ENCODE data around the gene PTGES2. TPM values are rescaled to one million over a fixed set of nuclear protein-coding genes. Genes with fewer than 3 reads are reported as not detected.
A peak's percentile ranks its signal among the peaks of the same experiment; 100 is the strongest.

The PTGES2 gene
- total and polyA plus RNA-seq, 9 of the 15 experiments (the other 6 are each of a cell fraction or from before 2014, with no cell fraction given): 2.4 to 196 (median 90.1) TPM

GRCh38 chr9:128094166-128094949 is 33.2 kb downstream of the PTGES2 start:
- BruUV-seq (replicated peaks): TSS peak; percentile 33
- Histone ChIP-seq H2AFZ (ENCODE audit: low read depth, low read length) (no peak overlapping the region), H3K4me1 (replicated peaks in 1 of 2; ENCODE audit: control insufficient read depth in 2 of 2, insufficient read depth in 2 of 2, low read length in 2 of 2) (peaks cover 77 to 84% of the 10 kb centered on the region in 2 experiments), H3K9ac (ENCODE audit: insufficient read depth in 1 of 2, low read depth in 2 of 2, low read length in 2 of 2) (peak overlapping the region; percentile 68 to 80; a peak in 3 of 4 replicates), H3K79me2 (ENCODE audit: control insufficient read depth, insufficient read depth, low read length) (peaks cover 92% of the 10 kb centered on the region), H3K27ac (ENCODE audit: extremely low read depth, low read depth, low read length) (peak overlapping the region; percentile 89), H3K36me3 (ENCODE audit: control insufficient read depth, insufficient read depth, low read length) (peaks cover 73% of the 10 kb centered on the region; the same call in 2 of the 3 replicates), H4K20me1 (replicated peaks; ENCODE audit: control insufficient read depth, insufficient read depth, low read length) (0 out of 2 replicates have a peak, but pooled peaks cover 5% of the 10 kb centered on the region), H3K9me3 (replicated peaks; ENCODE audit: control insufficient read depth, insufficient read depth, low read depth, low read length) (no peaks in the 10 kb centered on the region), H3K9me1 (ENCODE audit: control insufficient read depth, insufficient read depth, low read length) (no peaks in the 10 kb centered on the region), H3K4me3 (peak overlapping the region; percentile 12; the same call in 1 of the 2 replicates), H3K4me2 (ENCODE audit: insufficient read depth, low read length) (peak overlapping the region; percentile 78), H3K27me3 (ENCODE audit: control insufficient read depth in 2 of 2, insufficient read depth in 2 of 2, low read length in 2 of 2) (no peaks in the 10 kb centered on the region)
- ChIA-PET CTCF (ENCODE audit: low intra/inter-chr PET ratio) (no interaction called here), POLR2A (interaction anchor here (0.6 to 5.6 kb wide), 21 partner anchors 8 to 277 kb away, joined by 3 to 82 read pairs (median 3); partner anchors contain the start of genes EEIG1, NAIF1, SLC25A25 and URM1)
- intact Hi-C loops (cut with micrococcal nuclease): loop anchor here (1.0 to 2.0 kb wide), 2 partner anchors 16 to 27 kb away; partner anchors contain the start of gene NAIF1
- in situ Hi-C loops (cut with MboI): no loop called here
- peak; percentile 90 for ATAC-seq
- DNase-seq (ENCODE audit: extremely low read depth in 1 of 4, low spot score in 3 of 4): peak; percentile 86 to 97 (median 90)
- FAIRE-seq: peak; percentile 96
- WGBS (ENCODE audit: insufficient coverage, low coverage, missing lambda C conversion rate): 3% methylated on average over 8 of the region's 8 CpGs
- TF ChIP-seq ZBTB17 (CRISPR knock-in tag; IDR thresholded peaks at IDR 0.05) (no peak), PHB (CRISPR knock-in tag; IDR thresholded peaks at IDR 0.05) (no peak), RREB1 (CRISPR knock-in tag; IDR thresholded peaks at IDR 0.05) (peak; percentile 55; the same call in 1 of the 2 replicates), STAT5A (IDR thresholded peaks at IDR 0.05; ENCODE audit: borderline replicate concordance, low read length) (peak; percentile 85), KLF13 (tag; IDR thresholded peaks at IDR 0.05; ENCODE audit: borderline replicate concordance, low read depth) (0 out of 2 replicates have a peak, but pooled peaks have one; percentile 33), GATA2 (CRISPR knock-in tag; IDR thresholded peaks at IDR 0.05) (0 out of 2 replicates have a peak, but pooled peaks have one; percentile 26), ZBTB9 (CRISPR knock-in tag; IDR thresholded peaks at IDR 0.05) (no peak), HOMEZ (CRISPR knock-in tag; IDR thresholded peaks at IDR 0.05) (no peak)
